Neural cell (in vitro differentiated cells): ENCODE results near the gene TEX14. TPM values are rescaled to one million over a fixed set of nuclear protein-coding genes. Genes with fewer than 3 reads are reported as not detected.

ENCODE experiments used
- H2AFZ ChIP-seq: fragments of 200-600, 300-800 bp; sonication (generic), shearing (Covaris generic); 2 replicates; pipeline ENCODE4 v1.6.0; 2014; ENCODE audit warnings: low read depth, mild to moderate bottlenecking, antibody characterized with exemption, low read length, moderate library complexity
- H3F3A ChIP-seq: fragments of 200-600 bp; shearing (Covaris generic); 2 replicates; pipeline ENCODE4 v1.6.1; 2016; ENCODE audit warnings: mild to moderate bottlenecking, moderate library complexity, mixed read lengths, antibody characterized with exemption, low read length; ENCODE audit not compliant: insufficient read depth, poor library complexity, severe bottlenecking
- H3K27ac ChIP-seq: fragments of 200-600, 300-800 bp; sonication (generic), shearing (Covaris generic); 2 replicates; pipeline ENCODE4 v1.5.1; 2014; ENCODE audit warnings: mild to moderate bottlenecking, low read length, moderate library complexity
- H3K27me3 ChIP-seq: fragments of 300-800, 200-600 bp; sonication (generic), shearing (Covaris generic); 2 replicates; pipeline ENCODE4 v1.6.0; 2014; ENCODE audit warnings: mild to moderate bottlenecking, low read depth, low read length, moderate library complexity; ENCODE audit not compliant: insufficient read depth
- H3K36me3 ChIP-seq: fragments of 300-800, 200-600 bp; sonication (generic), shearing (Covaris generic); 2 replicates; pipeline ENCODE4 v1.5.1; 2014; ENCODE audit warnings: mild to moderate bottlenecking, antibody characterized with exemption, low read length, moderate library complexity; ENCODE audit not compliant: insufficient read depth
- H3K4me2 ChIP-seq: fragments of 300-800, 200-600 bp; sonication (generic), shearing (Covaris generic); 2 replicates; pipeline ENCODE4 v1.6.0; 2014; ENCODE audit warnings: mild to moderate bottlenecking, low read length
- H3K4me3 ChIP-seq: fragments of 300-800, 200-600 bp; sonication (generic), shearing (Covaris generic); 2 replicates; pipeline ENCODE4 v1.5.1; 2014; ENCODE audit warnings: mild to moderate bottlenecking, low read length, moderate library complexity
- H3K79me2 ChIP-seq: fragments of 200-600 bp; shearing (Covaris generic); replicated peaks from 2 replicates; pipeline ENCODE4 v1.6.0; 2014; ENCODE audit warnings: mild to moderate bottlenecking, low read length, moderate library complexity; ENCODE audit not compliant: insufficient read depth
- H3K9ac ChIP-seq: fragments of 300-800, 200-600 bp; sonication (generic), shearing (Covaris generic); 2 replicates; pipeline ENCODE4 v1.6.1; 2016; ENCODE audit warnings: mild to moderate bottlenecking, low read length, mixed read lengths
- H3K9me2 ChIP-seq: fragments of 200-600 bp; shearing (Covaris generic); 2 replicates; pipeline ENCODE4 v1.6.1; 2016; ENCODE audit warnings: mild to moderate bottlenecking, low read length, mixed read lengths; ENCODE audit not compliant: insufficient read depth
- H3K9me3 ChIP-seq: fragments of 200-600, 300-800 bp; sonication (generic), shearing (Covaris generic); 2 replicates; pipeline ENCODE4 v1.6.1; 2016; ENCODE audit warnings: mild to moderate bottlenecking, mixed run types, low read length, moderate library complexity, mixed read lengths
- H4K20me1 ChIP-seq: fragments of 200-600 bp; shearing (Covaris generic); 2 replicates; pipeline ENCODE4 v1.6.1; 2016; ENCODE audit warnings: mild to moderate bottlenecking, mixed run types; ENCODE audit not compliant: insufficient read depth
- CTCF ChIP-seq: fragments of 450-650 bp; IDR thresholded peaks from 2 replicates; pipeline ENCODE4 v1.5.1; 2014; ENCODE audit warnings: antibody characterized with exemption, mild to moderate bottlenecking, moderate library complexity; ENCODE audit not compliant: poor library complexity, severe bottlenecking
- EP300 ChIP-seq: fragments of 450-650 bp; conservative IDR thresholded peaks from 2 replicates; pipeline ENCODE4 v1.6.1; 2014; ENCODE audit warnings: antibody characterized with exemption, mild to moderate bottlenecking, moderate library complexity; ENCODE audit not compliant: poor library complexity, severe bottlenecking
- EZH2 ChIP-seq: fragments of 200-600, 300-800 bp; shearing (Covaris generic), sonication (generic); IDR thresholded peaks from 2 replicates; pipeline ENCODE4 v1.6.1; 2014; ENCODE audit warnings: antibody characterized with exemption, low read length, borderline replicate concordance, mild to moderate bottlenecking; ENCODE audit not compliant: insufficient read depth, poor library complexity, severe bottlenecking
- MXI1 ChIP-seq: fragments of 450-650 bp; conservative IDR thresholded peaks from 2 replicates; pipeline ENCODE4 v1.6.1; 2014; ENCODE audit warnings: antibody characterized with exemption, mild to moderate bottlenecking; ENCODE audit not compliant: poor library complexity, severe bottlenecking
- POLR2AphosphoS5 ChIP-seq: IDR thresholded peaks from 2 replicates; pipeline ENCODE4 v1.6.1; 2012
- RAD21 ChIP-seq: fragments of 450-650 bp; conservative IDR thresholded peaks from 2 replicates; pipeline ENCODE4 v1.6.1; 2014; ENCODE audit warnings: antibody characterized with exemption, mild to moderate bottlenecking, moderate library complexity
- REST ChIP-seq: IDR thresholded peaks from 2 replicates; pipeline ENCODE4 v1.6.1; 2012; ENCODE audit warnings: borderline replicate concordance
- SMC3 ChIP-seq: fragments of 450-650 bp; conservative IDR thresholded peaks from 2 replicates; pipeline ENCODE4 v1.6.1; 2014; ENCODE audit warnings: antibody characterized with exemption, mild to moderate bottlenecking, moderate library complexity; ENCODE audit not compliant: poor library complexity
- TAF1 ChIP-seq: IDR thresholded peaks from 2 replicates; pipeline ENCODE4 v1.6.1; 2012; ENCODE audit warnings: low read depth
- polyA plus RNA-seq: library from polyadenylated mRNA; depleted of rRNA; stranded (reverse); fragments of >200 nt; gene quantifications from 2 replicates; pipeline ENCODE4 v1.2.3, GENCODE V29; 2014

The TEX14 gene
- polyA plus RNA-seq, 1 donor from 2014 or later, result 1.4 TPM

GRCh38 chr17:58568044-58568799, 123.6 kb downstream of the TEX14 start:
- Histone ChIP-seq H4K20me1 (no peaks in the 10 kb centered on the region), H3K36me3 (no peaks in the 10 kb centered on the region), H3K9me2 (no peaks in the 10 kb centered on the region), H3K4me3 (no peak overlapping the region), H3K27me3 (no peaks in the 10 kb centered on the region), H2AFZ (no peak overlapping the region), H3K79me2 (no peaks in the 10 kb centered on the region), H3K9me3 (no peaks in the 10 kb centered on the region), H3K4me2 (no peak overlapping the region), H3F3A (no peaks in the 10 kb centered on the region), H3K27ac (no peak overlapping the region), H3K9ac (no peak overlapping the region)
- no peak for TF ChIP-seq EP300
- TF ChIP-seq POLR2AphosphoS5, result no peak
- TF ChIP-seq EZH2, result no peak

GRCh38 chr17:58565389-58566311, 126.2 kb downstream of the TEX14 start:
- TF ChIP-seq SMC3 (no peak), EP300 (no peak), EZH2 (no peak), REST (no peak), RAD21 (no peak), CTCF (no peak), MXI1 (no peak), TAF1 (no peak), POLR2AphosphoS5 (no peak)
- H3K9me3 ChIP-seq, result no peaks in the 10 kb centered on the region
- no peak overlapping the region for H3K4me3 ChIP-seq
- no peak overlapping the region for H3K4me2 ChIP-seq
- no peaks in the 10 kb centered on the region for H3F3A ChIP-seq
- no peaks in the 10 kb centered on the region for H3K79me2 ChIP-seq
- H2AFZ ChIP-seq, result no peak overlapping the region
- no peaks in the 10 kb centered on the region for H3K27me3 ChIP-seq
- no peaks in the 10 kb centered on the region for H4K20me1 ChIP-seq
- H3K9ac ChIP-seq, result no peak overlapping the region
- no peaks in the 10 kb centered on the region for H3K9me2 ChIP-seq
- no peak overlapping the region for H3K27ac ChIP-seq
- no peaks in the 10 kb centered on the region for H3K36me3 ChIP-seq
